Measurements from ENCODE around the gene AIFM3. TPM values are rescaled to one million over a fixed set of nuclear protein-coding genes. Genes with fewer than 3 reads are reported as not detected.

AIFM3 gene
- total RNA-seq, 1 experiment from 2014 or later, result 9.7 TPM

DNA sequence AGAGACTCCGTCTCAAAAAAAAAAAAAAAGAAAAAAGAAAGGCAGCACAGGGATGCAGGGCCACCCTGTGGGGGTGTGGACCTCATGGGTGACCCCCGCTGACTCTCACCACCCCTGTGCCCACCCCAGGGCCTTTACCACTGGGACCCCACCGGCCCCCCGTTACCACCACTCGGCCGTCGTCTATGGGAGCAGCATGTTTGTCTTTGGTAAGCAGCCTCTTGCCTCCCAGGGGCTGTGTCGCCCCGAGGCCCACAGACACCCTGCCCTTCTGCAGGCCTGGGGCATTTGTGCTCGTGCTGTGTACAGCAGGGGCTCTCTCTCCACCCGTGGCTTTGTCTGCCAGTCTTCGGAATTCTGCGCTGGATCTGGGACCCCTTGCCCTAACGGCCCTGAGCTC lies 20.3 kb downstream of the AIFM3 start:
- H3K4me1 ChIP-seq (ENCODE audit: control insufficient read depth in 1 of 2, insufficient read depth in 2 of 2, low read length in 2 of 2), result peaks cover 3 to 8% of the 10 kb centered on the region in 2 experiments; a peak in 2 of 4 replicates
- RAD21 ChIA-PET (ENCODE audit: low non-redundant PET in 1 of 2, low total read pairs in 2 of 2, uncharacterized antibody in 2 of 2, unreplicated experiment in 2 of 2), result interaction anchor here in 1 of 2 experiments (0.7 kb wide), 1 partner anchor 13 kb away, joined by 3 read pairs; no protein-coding TSS in a partner anchor
- H3K9ac ChIP-seq (ENCODE audit: low read length), result no peak overlapping the region
- H3K36me3 ChIP-seq (ENCODE audit: control insufficient read depth in 1 of 2, insufficient read depth in 2 of 2, low read length in 2 of 2), result peaks cover 7 to 12% of the 10 kb centered on the region in 2 experiments; a peak in 2 of 4 replicates
- H3K9me3 ChIP-seq (ENCODE audit: control insufficient read depth in 1 of 2, insufficient read depth in 1 of 2, low read depth in 1 of 2, low read length in 2 of 2), result no peaks in the 10 kb centered on the region
- POLR2A ChIA-PET, result no interaction called here
- no peak overlapping the region for H3K4me2 ChIP-seq (ENCODE audit: low read length)
- peaks cover 19% of the 10 kb centered on the region for H3K79me2 ChIP-seq (ENCODE audit: insufficient read depth, low read length)
- no peak for TF ChIP-seq TCF7L2 (IDR thresholded peaks at IDR 0.05; ENCODE audit: borderline replicate concordance, extremely low read depth, insufficient read depth, insufficient read length)
- TF ChIP-seq RAD21 (IDR thresholded peaks at IDR 0.05; ENCODE audit: low read depth), result no peak
- TF ChIP-seq ZFX (IDR thresholded peaks at IDR 0.05), result no peak
- no peak for TF ChIP-seq POLR2AphosphoS5 (IDR thresholded peaks at IDR 0.05; ENCODE audit: low read depth, low read length)
- TF ChIP-seq CBX3 (IDR thresholded peaks at IDR 0.05; ENCODE audit: low read depth), result no peak
- TF ChIP-seq EZH2 (IDR thresholded peaks at IDR 0.05), result no peak
- no peak for TF ChIP-seq SRF (IDR thresholded peaks at IDR 0.05; ENCODE audit: low read depth)
- no peak for TF ChIP-seq FOSL1 (IDR thresholded peaks at IDR 0.05; ENCODE audit: low read depth)
- no peak for TF ChIP-seq CEBPB (IDR thresholded peaks at IDR 0.05; ENCODE audit: low read depth)
- TF ChIP-seq, protein P1, sequence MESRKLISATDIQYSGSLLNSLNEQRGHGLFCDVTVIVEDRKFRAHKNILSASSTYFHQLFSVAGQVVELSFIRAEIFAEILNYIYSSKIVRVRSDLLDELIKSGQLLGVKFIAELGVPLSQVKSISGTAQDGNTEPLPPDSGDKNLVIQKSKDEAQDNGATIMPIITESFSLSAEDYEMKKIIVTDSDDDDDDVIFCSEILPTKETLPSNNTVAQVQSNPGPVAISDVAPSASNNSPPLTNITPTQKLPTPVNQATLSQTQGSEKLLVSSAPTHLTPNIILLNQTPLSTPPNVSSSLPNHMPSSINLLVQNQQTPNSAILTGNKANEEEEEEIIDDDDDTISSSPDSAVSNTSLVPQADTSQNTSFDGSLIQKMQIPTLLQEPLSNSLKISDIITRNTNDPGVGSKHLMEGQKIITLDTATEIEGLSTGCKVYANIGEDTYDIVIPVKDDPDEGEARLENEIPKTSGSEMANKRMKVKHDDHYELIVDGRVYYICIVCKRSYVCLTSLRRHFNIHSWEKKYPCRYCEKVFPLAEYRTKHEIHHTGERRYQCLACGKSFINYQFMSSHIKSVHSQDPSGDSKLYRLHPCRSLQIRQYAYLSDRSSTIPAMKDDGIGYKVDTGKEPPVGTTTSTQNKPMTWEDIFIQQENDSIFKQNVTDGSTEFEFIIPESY (IDR thresholded peaks at IDR 0.05; ENCODE audit: extremely low read depth, insufficient replicate concordance, low read length), result no peak
- no peak for TF ChIP-seq EZH2phosphoT487 (IDR thresholded peaks at IDR 0.05; ENCODE audit: borderline replicate concordance)
- TF ChIP-seq, protein P2, sequence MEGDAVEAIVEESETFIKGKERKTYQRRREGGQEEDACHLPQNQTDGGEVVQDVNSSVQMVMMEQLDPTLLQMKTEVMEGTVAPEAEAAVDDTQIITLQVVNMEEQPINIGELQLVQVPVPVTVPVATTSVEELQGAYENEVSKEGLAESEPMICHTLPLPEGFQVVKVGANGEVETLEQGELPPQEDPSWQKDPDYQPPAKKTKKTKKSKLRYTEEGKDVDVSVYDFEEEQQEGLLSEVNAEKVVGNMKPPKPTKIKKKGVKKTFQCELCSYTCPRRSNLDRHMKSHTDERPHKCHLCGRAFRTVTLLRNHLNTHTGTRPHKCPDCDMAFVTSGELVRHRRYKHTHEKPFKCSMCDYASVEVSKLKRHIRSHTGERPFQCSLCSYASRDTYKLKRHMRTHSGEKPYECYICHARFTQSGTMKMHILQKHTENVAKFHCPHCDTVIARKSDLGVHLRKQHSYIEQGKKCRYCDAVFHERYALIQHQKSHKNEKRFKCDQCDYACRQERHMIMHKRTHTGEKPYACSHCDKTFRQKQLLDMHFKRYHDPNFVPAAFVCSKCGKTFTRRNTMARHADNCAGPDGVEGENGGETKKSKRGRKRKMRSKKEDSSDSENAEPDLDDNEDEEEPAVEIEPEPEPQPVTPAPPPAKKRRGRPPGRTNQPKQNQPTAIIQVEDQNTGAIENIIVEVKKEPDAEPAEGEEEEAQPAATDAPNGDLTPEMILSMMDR (IDR thresholded peaks at IDR 0.05 in 2 of 3, conservative IDR thresholded peaks at IDR 0.05 in 1 of 3; ENCODE audit: borderline replicate concordance in 1 of 3, insufficient read depth in 1 of 3, low read depth in 2 of 3, low read length in 2 of 3), result no peak
- no peak overlapping the region for H2AFZ ChIP-seq (ENCODE audit: low read depth, low read length, poor library complexity, severe bottlenecking)
- CTCF ChIA-PET, result interaction anchor here (1.4 kb wide), 1 partner anchor 102 kb away, joined by 4 read pairs; no protein-coding TSS in a partner anchor
- BruUV-seq (replicated peaks), result no TSS peak
- DNase-seq (ENCODE audit: low read depth, low spot score), result no peak
- no peak overlapping the region for H3K4me3 ChIP-seq (replicated peaks in 1 of 2; ENCODE audit: low read depth in 1 of 2, low read length in 2 of 2)
- H3K27ac ChIP-seq (ENCODE audit: low read depth, low read length), result no peak overlapping the region
- intact Hi-C loops (cut with micrococcal nuclease), result no loop called here
- ATAC-seq, result no peak
- H3K9me2 ChIP-seq (ENCODE audit: insufficient read depth), result no peaks in the 10 kb centered on the region
- no peaks in the 10 kb centered on the region for H3K27me3 ChIP-seq (ENCODE audit: insufficient read depth, low read length)
- H4K20me1 ChIP-seq (ENCODE audit: insufficient read depth), result no peaks in the 10 kb centered on the region
